Colonic mucosa (tissue), 4 donors: ENCODE measurements around the gene TLR3. TPM values are rescaled to one million over a fixed set of nuclear protein-coding genes. Genes with fewer than 3 reads are reported as not detected.

Experiments
- DNase-seq: peaks from one replicate; pipeline ENCODE4 v3.0.0-alpha.2; 2020
- H3K27ac ChIP-seq: fragments of 200-600 bp; one replicate; pipeline ENCODE4 v1.8.0; 2021
- H3K27me3 ChIP-seq: fragments of 200-600 bp; one replicate; pipeline ENCODE4 v1.8.0; 2021
- H3K36me3 ChIP-seq: fragments of 200-600 bp; one replicate; pipeline ENCODE4 v1.8.0; 2021
- H3K4me1 ChIP-seq: fragments of 200-600 bp; one replicate; pipeline ENCODE4 v1.8.0; 2021; ENCODE audit warnings: mild to moderate bottlenecking
- H3K4me3 ChIP-seq: fragments of 200-600 bp; one replicate; pipeline ENCODE4 v1.8.0; 2021
- H3K9ac ChIP-seq, 2 donors: one replicate each; pipeline ENCODE4 v1.7.0; 2013; ENCODE audit warnings: control low read depth in 2 of 2, low read depth in 2 of 2, low read length in 2 of 2
- H3K9me3 ChIP-seq: fragments of 200-600 bp; one replicate; pipeline ENCODE4 v1.8.0; 2021
- intact Hi-C: fragments of 100-400 bp; cut with DNase I; formaldehyde crosslinking; loops from one replicate; pipeline ENCODE4 v1.14.1; 2022
- total RNA-seq, 2 donors: library from RNA; stranded (reverse); fragmentation: NEBNext Ultra II Directional in 1 of 2; extraction: Animal tissue kit (Norgen Biotek cat#: 25700) in 1 of 2; gene quantifications; one replicate each; pipeline ENCODE4 v1.2.1, GENCODE V29; 2021
- TF ChIP-seq, protein P1 (sequence below): fragments of 200-600 bp; IDR thresholded peaks from one replicate; pipeline ENCODE4 v1.8.0; 2022; ENCODE audit warnings: antibody characterized with exemption, mild to moderate bottlenecking
- donor health status: healthy.
- donor health status: DM: no; HTN: no; CAD: no.
- donor health status: DM: no; HTN: no; CAD: no.

Gene TLR3
- total RNA-seq, 2 donors from 2014 or later = 13.6 to 48.6 TPM

DNA sequence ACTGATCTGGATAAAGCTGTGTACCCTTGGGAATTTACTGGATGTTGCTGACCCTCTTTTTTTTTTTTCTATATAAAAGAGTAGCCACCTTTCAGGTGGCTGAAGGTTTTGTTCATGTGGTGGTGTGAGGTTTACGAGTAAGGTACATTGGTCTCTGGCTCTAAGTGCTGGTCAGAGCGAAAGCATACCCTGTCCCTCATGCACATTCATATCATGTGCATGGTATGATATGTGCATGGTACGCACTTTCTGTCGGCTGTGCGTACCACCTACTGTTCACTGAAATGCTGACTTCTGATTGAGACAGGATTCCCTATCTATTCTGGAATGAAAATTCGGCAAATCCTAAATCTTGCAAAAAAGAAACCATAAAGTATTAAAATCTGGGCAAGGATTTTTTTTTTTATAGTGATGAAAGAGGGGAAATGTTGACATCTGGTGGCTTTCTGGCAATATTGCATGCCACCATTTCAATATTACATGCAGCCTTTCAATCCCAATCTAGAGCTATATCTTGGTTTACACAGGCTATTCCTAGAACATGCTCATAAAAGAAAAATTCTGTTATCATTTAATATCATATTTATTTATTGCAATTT lies 68.3 kb downstream of the TLR3 start:
- Histone ChIP-seq H3K27ac (no peak overlapping the region), H3K9ac (no peak overlapping the region), H3K4me1 (no peaks in the 10 kb centered on the region), H3K9me3 (no peaks in the 10 kb centered on the region), H3K27me3 (no peaks in the 10 kb centered on the region), H3K4me3 (no peak overlapping the region), H3K36me3 (no peaks in the 10 kb centered on the region)
- TF ChIP-seq, protein P1, sequence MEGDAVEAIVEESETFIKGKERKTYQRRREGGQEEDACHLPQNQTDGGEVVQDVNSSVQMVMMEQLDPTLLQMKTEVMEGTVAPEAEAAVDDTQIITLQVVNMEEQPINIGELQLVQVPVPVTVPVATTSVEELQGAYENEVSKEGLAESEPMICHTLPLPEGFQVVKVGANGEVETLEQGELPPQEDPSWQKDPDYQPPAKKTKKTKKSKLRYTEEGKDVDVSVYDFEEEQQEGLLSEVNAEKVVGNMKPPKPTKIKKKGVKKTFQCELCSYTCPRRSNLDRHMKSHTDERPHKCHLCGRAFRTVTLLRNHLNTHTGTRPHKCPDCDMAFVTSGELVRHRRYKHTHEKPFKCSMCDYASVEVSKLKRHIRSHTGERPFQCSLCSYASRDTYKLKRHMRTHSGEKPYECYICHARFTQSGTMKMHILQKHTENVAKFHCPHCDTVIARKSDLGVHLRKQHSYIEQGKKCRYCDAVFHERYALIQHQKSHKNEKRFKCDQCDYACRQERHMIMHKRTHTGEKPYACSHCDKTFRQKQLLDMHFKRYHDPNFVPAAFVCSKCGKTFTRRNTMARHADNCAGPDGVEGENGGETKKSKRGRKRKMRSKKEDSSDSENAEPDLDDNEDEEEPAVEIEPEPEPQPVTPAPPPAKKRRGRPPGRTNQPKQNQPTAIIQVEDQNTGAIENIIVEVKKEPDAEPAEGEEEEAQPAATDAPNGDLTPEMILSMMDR = peak; percentile 73
- intact Hi-C loops = loop anchor here (5.0 kb wide), 1 partner anchor 70 kb away; the partner anchor contains the start of gene TLR3
- no peak for DNase-seq

Other genes with a start within 250 kb of the TLR3 start
- gene FAM149A, start 35.5 kb downstream of the TLR3 start, total RNA-seq = 10 to 100 TPM; 13.8 to 16.6 TPM
- gene CYP4V2, start 122.4 kb downstream of the TLR3 start, total RNA-seq = 10 to 100 TPM; 20.3 to 36.0 TPM
- under 1 TPM; 0.27 to 0.50 TPM for gene KLKB1, start 158.4 kb downstream of the TLR3 start, total RNA-seq
- under 1 TPM; 0.48 to 0.54 TPM for gene F11, start 197.0 kb downstream of the TLR3 start, total RNA-seq